ENCODE measurements around the gene UBQLN3. TPM values are rescaled to one million over a fixed set of nuclear protein-coding genes. Genes with fewer than 3 reads are reported as not detected.

UBQLN3 gene
- total RNA-seq, 1 experiment from 2014 or later = not detected

- intact Hi-C loops (cut with micrococcal nuclease; ENCODE audit: unreplicated experiment) = no loop called here
- H3K36me3 Mint-ChIP-seq (ENCODE audit: insufficient read depth, unreplicated experiment) = no peaks in the 10 kb centered on the region
- no peak for TF ChIP-seq CTCF (IDR thresholded peaks at IDR 0.05; ENCODE audit: unreplicated experiment)
- DNase-seq = no peak
- no peak overlapping the region for H3K4me3 Mint-ChIP-seq (ENCODE audit: low read depth, unreplicated experiment)
- no peaks in the 10 kb centered on the region for H3K4me1 Mint-ChIP-seq (ENCODE audit: low read depth, unreplicated experiment)
- no peak overlapping the region for H3K27ac Mint-ChIP-seq (ENCODE audit: unreplicated experiment)
- no TSS peak for BruUV-seq (replicated peaks)
- CTCF ChIA-PET = no interaction called here
- no peaks in the 10 kb centered on the region for H3K27me3 Mint-ChIP-seq (ENCODE audit: unreplicated experiment)
- H3K9me3 Mint-ChIP-seq (ENCODE audit: low read depth, unreplicated experiment) = no peaks in the 10 kb centered on the region
These were observed 31.7 kb upstream of the UBQLN3 start for GRCh38 chr11:5541427-5541826.

GRCh38 chr11:5536482-5536881, 26.7 kb upstream of the UBQLN3 start:
- no peak overlapping the region for H3K27ac Mint-ChIP-seq (ENCODE audit: unreplicated experiment)
- no peaks in the 10 kb centered on the region for H3K36me3 Mint-ChIP-seq (ENCODE audit: insufficient read depth, unreplicated experiment)
- no peak for DNase-seq
- BruUV-seq (replicated peaks) = no TSS peak
- H3K4me3 Mint-ChIP-seq (ENCODE audit: low read depth, unreplicated experiment) = no peak overlapping the region
- no peaks in the 10 kb centered on the region for H3K9me3 Mint-ChIP-seq (ENCODE audit: low read depth, unreplicated experiment)
- H3K4me1 Mint-ChIP-seq (ENCODE audit: low read depth, unreplicated experiment) = no peaks in the 10 kb centered on the region
- TF ChIP-seq CTCF (IDR thresholded peaks at IDR 0.05; ENCODE audit: unreplicated experiment) = no peak
- CTCF ChIA-PET = no interaction called here
- intact Hi-C loops (cut with micrococcal nuclease; ENCODE audit: unreplicated experiment) = no loop called here
- peaks cover 18% of the 10 kb centered on the region for H3K27me3 Mint-ChIP-seq (ENCODE audit: unreplicated experiment)

GRCh38 chr11:5534046-5534445, 24.3 kb upstream of the UBQLN3 start:
- CTCF ChIA-PET = no interaction called here
- TF ChIP-seq CTCF (IDR thresholded peaks at IDR 0.05; ENCODE audit: unreplicated experiment) = no peak
- Mint-ChIP-seq H3K36me3 (ENCODE audit: insufficient read depth, unreplicated experiment) (no peaks in the 10 kb centered on the region), H3K27me3 (ENCODE audit: unreplicated experiment) (peaks cover 36% of the 10 kb centered on the region), H3K27ac (ENCODE audit: unreplicated experiment) (no peak overlapping the region), H3K4me1 (ENCODE audit: low read depth, unreplicated experiment) (no peaks in the 10 kb centered on the region), H3K4me3 (ENCODE audit: low read depth, unreplicated experiment) (no peak overlapping the region), H3K9me3 (ENCODE audit: low read depth, unreplicated experiment) (no peaks in the 10 kb centered on the region)
- no TSS peak for BruUV-seq (replicated peaks)
- intact Hi-C loops (cut with micrococcal nuclease; ENCODE audit: unreplicated experiment) = no loop called here
- no peak for DNase-seq

- no peak for TF ChIP-seq CTCF (IDR thresholded peaks at IDR 0.05; ENCODE audit: unreplicated experiment)
- CTCF ChIA-PET = no interaction called here
- H3K4me3 Mint-ChIP-seq (ENCODE audit: low read depth, unreplicated experiment) = no peak overlapping the region
- H3K27me3 Mint-ChIP-seq (ENCODE audit: unreplicated experiment) = peaks cover 62% of the 10 kb centered on the region
- H3K4me1 Mint-ChIP-seq (ENCODE audit: low read depth, unreplicated experiment) = no peaks in the 10 kb centered on the region
- no TSS peak for BruUV-seq (replicated peaks)
- no peak overlapping the region for H3K27ac Mint-ChIP-seq (ENCODE audit: unreplicated experiment)
- H3K36me3 Mint-ChIP-seq (ENCODE audit: insufficient read depth, unreplicated experiment) = no peaks in the 10 kb centered on the region
- intact Hi-C loops (cut with micrococcal nuclease; ENCODE audit: unreplicated experiment) = no loop called here
- H3K9me3 Mint-ChIP-seq (ENCODE audit: low read depth, unreplicated experiment) = no peaks in the 10 kb centered on the region
- DNase-seq = no peak
These were observed 21.5 kb upstream of the UBQLN3 start for GRCh38 chr11:5531053-5531831.

All from Calu3 (cell line).